Keratinocyte (primary cell): ENCODE measurements around the gene SORBS2. TPM values are rescaled to one million over a fixed set of nuclear protein-coding genes. Genes with fewer than 3 reads are reported as not detected.

ENCODE experiments used
- DNase-seq: peaks from one replicate; pipeline ENCODE4 v3.0.0-alpha.2; 2011; ENCODE audit warnings: low read depth, missing footprints, low spot score
- FAIRE-seq: peaks from 2 replicates; lab custom pipeline; 2011; peaks lifted over from hg19 to GRCh38; lab: Jason Lieb, UNC
- H2AFZ ChIP-seq: 2 replicates; pipeline ENCODE4 v1.6.0; 2012; ENCODE audit warnings: low read length, control low read depth, inconsistent platforms; ENCODE audit not compliant: control insufficient read depth
- H3K27ac ChIP-seq: 2 replicates; pipeline ENCODE4 v1.5.1; 2011; ENCODE audit warnings: low read length; ENCODE audit not compliant: control insufficient read depth, insufficient read depth
- H3K27me3 ChIP-seq: 3 replicates; pipeline ENCODE4 v1.6.0; 2011; ENCODE audit warnings: low read length; ENCODE audit not compliant: control insufficient read depth, insufficient read depth; ENCODE audit errors: extremely low read depth
- H3K36me3 ChIP-seq, 2 experiments: 2 replicates in 1 of 2; 3 replicates in 1 of 2; pipeline ENCODE4 v1.5.1; 2011; ENCODE audit warnings: low read length in 2 of 2, mild to moderate bottlenecking in 1 of 2; ENCODE audit not compliant: control insufficient read depth in 2 of 2, insufficient read depth in 2 of 2; ENCODE audit errors: extremely low read depth in 1 of 2
- H3K4me1 ChIP-seq: 3 replicates; pipeline ENCODE4 v1.5.1; 2011; ENCODE audit warnings: low read length; ENCODE audit not compliant: control insufficient read depth, insufficient read depth; ENCODE audit errors: extremely low read depth
- H3K4me2 ChIP-seq: 3 replicates; pipeline ENCODE4 v1.6.0; 2011; ENCODE audit warnings: low read depth, low read length; ENCODE audit not compliant: control insufficient read depth, insufficient read depth; ENCODE audit errors: extremely low read depth
- H3K4me3 ChIP-seq, 3 experiments: fragments of 200-600 bp in 1 of 3; sonication (generic) in 1 of 3; 2 replicates in 2 of 3; 3 replicates in 1 of 3; pipeline ENCODE4 v1.5.1; 2011 to 2016; ENCODE audit warnings: low read length in 3 of 3, mild to moderate bottlenecking in 3 of 3, control low read depth in 2 of 3, inconsistent platforms in 1 of 3, low read depth in 1 of 3, mixed read lengths in 1 of 3, mixed run types in 1 of 3, moderate library complexity in 1 of 3; ENCODE audit not compliant: control insufficient read depth in 2 of 3, insufficient read depth in 2 of 3; ENCODE audit errors: extremely low read depth in 1 of 3
- H3K79me2 ChIP-seq: 2 replicates; pipeline ENCODE4 v1.6.0; 2012; ENCODE audit warnings: low read length; ENCODE audit not compliant: control insufficient read depth, insufficient read depth
- H3K9ac ChIP-seq: 3 replicates; pipeline ENCODE4 v1.6.0; 2011; ENCODE audit warnings: low read length; ENCODE audit not compliant: control insufficient read depth, insufficient read depth; ENCODE audit errors: extremely low read depth
- H3K9me1 ChIP-seq: 3 replicates; pipeline ENCODE4 v1.6.0; 2011; ENCODE audit warnings: low read length; ENCODE audit not compliant: control insufficient read depth, insufficient read depth; ENCODE audit errors: extremely low read depth
- H3K9me3 ChIP-seq: 2 replicates; pipeline ENCODE4 v1.5.1; 2012; ENCODE audit warnings: low read depth, low read length; ENCODE audit not compliant: control insufficient read depth
- H4K20me1 ChIP-seq: 3 replicates; pipeline ENCODE4 v1.6.0; 2011; ENCODE audit warnings: low read length; ENCODE audit not compliant: control insufficient read depth, insufficient read depth; ENCODE audit errors: extremely low read depth
- EZH2 ChIP-seq: IDR thresholded peaks from one replicate; pipeline ENCODE4 v1.6.1; 2012; ENCODE audit warnings: inconsistent platforms, mild to moderate bottlenecking, low read length, moderate library complexity
- dilution Hi-C: fragments of 300-500 bp; cut with MboI; formaldehyde crosslinking; loops from one replicate; pipeline ENCODE4 v1.7.0; 2020; ENCODE audit warnings: low sequenced_read_pairs; ENCODE audit not compliant: extremely low pct_ligation_motif_present
- polyA plus RNA-seq, 5 experiments: library from polyadenylated mRNA; depleted of rRNA in 3 of 5; stranded (reverse) in 3 of 5; stranded (forward) in 1 of 5; unstranded in 1 of 5; fragments of >200 nt; gene quantifications; 1 replicate in 1 of 5; 2 replicates in 3 of 5; 3 replicates in 1 of 5; pipeline versions ENCODE4 v1.2.1 to v1.2.3, GENCODE V29; 2011 to 2012; ENCODE audit warnings: missing spikeins in 2 of 5, low read depth in 1 of 5, low replicate concordance in 1 of 5
- TF ChIP-seq, protein P1 (sequence below), 3 experiments: IDR thresholded peaks in 1 of 3; conservative IDR thresholded peaks in 1 of 3; optimal IDR thresholded peaks in 1 of 3; 2 replicates in 2 of 3; 3 replicates in 1 of 3; pipeline versions ENCODE3 to v1.5.1; 2011; ENCODE audit warnings: low read length in 3 of 3, mild to moderate bottlenecking in 3 of 3, moderate library complexity in 2 of 3, control low read depth in 1 of 3, inconsistent platforms in 1 of 3; ENCODE audit not compliant: insufficient read depth in 2 of 3; ENCODE audit errors: extremely low read depth in 1 of 3

SORBS2 gene
- polyA plus RNA-seq, 1 donor (not counting 4 experiments of a cell fraction or from before 2014, with no cell fraction given): 0.14 TPM

DNA sequence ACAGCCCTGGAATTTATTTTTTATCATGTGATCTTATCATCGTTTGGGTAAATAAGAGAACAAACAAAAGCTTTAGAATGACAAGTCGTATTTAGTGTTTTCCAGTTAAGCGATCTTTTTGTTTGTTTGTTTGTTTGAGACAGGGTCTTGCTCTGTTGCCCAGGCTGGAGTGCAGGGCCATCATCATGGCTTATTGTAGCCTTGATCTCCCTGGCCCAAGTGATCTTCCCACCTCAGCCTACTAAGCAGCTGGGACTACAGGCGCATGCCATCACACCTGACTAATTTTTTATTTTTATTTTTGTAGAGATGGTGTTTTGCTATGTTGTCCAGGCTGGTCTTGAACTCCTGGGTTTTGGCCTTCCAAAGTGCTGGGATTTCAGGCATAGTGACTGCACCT is 219.6 kb downstream of the SORBS2 start:
- no peak overlapping the region for H3K9ac ChIP-seq
- H3K9me1 ChIP-seq: no peaks in the 10 kb centered on the region
- H2AFZ ChIP-seq: no peak overlapping the region
- no peak overlapping the region for H3K4me3 ChIP-seq
- no peaks in the 10 kb centered on the region for H3K9me3 ChIP-seq
- dilution Hi-C loops: no loop called here
- no peaks in the 10 kb centered on the region for H4K20me1 ChIP-seq
- H3K79me2 ChIP-seq: no peaks in the 10 kb centered on the region
- no peak overlapping the region for H3K4me2 ChIP-seq
- H3K27ac ChIP-seq: no peak overlapping the region
- FAIRE-seq: no peak
- H3K4me1 ChIP-seq: peaks cover 3% of the 10 kb centered on the region
- H3K27me3 ChIP-seq: peaks cover 8% of the 10 kb centered on the region
- no peaks in the 10 kb centered on the region for H3K36me3 ChIP-seq
- DNase-seq: no peak
- TF ChIP-seq, protein P1, sequence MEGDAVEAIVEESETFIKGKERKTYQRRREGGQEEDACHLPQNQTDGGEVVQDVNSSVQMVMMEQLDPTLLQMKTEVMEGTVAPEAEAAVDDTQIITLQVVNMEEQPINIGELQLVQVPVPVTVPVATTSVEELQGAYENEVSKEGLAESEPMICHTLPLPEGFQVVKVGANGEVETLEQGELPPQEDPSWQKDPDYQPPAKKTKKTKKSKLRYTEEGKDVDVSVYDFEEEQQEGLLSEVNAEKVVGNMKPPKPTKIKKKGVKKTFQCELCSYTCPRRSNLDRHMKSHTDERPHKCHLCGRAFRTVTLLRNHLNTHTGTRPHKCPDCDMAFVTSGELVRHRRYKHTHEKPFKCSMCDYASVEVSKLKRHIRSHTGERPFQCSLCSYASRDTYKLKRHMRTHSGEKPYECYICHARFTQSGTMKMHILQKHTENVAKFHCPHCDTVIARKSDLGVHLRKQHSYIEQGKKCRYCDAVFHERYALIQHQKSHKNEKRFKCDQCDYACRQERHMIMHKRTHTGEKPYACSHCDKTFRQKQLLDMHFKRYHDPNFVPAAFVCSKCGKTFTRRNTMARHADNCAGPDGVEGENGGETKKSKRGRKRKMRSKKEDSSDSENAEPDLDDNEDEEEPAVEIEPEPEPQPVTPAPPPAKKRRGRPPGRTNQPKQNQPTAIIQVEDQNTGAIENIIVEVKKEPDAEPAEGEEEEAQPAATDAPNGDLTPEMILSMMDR (optimal IDR thresholded peaks at IDR 0.05 in 1 of 3, IDR thresholded peaks at IDR 0.05 in 1 of 3, conservative IDR thresholded peaks at IDR 0.05 in 1 of 3; ENCODE audit: extremely low read depth in 1 of 3, insufficient read depth in 2 of 3, low read length in 3 of 3): no peak
- no peak for TF ChIP-seq EZH2

DNA sequence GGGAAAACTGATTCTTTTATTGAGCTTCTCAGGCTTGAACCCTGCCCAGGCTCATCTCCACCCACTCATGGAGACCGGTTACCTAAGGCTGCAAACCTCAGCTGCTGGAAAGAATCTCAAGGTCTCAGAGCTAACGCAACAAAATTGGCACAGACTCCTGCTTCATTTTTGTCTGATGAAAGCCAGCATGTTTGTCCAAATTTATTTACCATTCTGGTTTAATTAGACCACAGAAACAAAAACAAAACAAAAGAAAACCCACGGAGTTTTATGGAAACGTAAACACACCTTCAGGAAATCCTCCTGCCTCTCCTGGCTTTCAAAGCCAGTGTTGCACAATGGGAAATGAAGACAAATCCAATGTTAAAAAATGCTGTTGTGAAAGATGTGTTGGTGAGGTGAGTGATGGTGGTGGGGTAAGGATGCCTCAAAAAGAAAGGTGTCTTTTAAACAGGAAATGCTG is 220.3 kb downstream of the SORBS2 start:
- Histone ChIP-seq H3K9me1 (no peaks in the 10 kb centered on the region), H3K9ac (no peak overlapping the region), H2AFZ (no peak overlapping the region), H3K79me2 (no peaks in the 10 kb centered on the region), H3K4me3 (no peak overlapping the region), H3K4me1 (peaks cover 6% of the 10 kb centered on the region), H3K27ac (no peak overlapping the region), H3K9me3 (no peaks in the 10 kb centered on the region), H3K4me2 (no peak overlapping the region), H3K36me3 (no peaks in the 10 kb centered on the region), H3K27me3 (peaks cover 14% of the 10 kb centered on the region), H4K20me1 (no peaks in the 10 kb centered on the region)
- dilution Hi-C loops: no loop called here
- FAIRE-seq (no peak), DNase-seq (no peak)
- TF ChIP-seq EZH2: no peak
- TF ChIP-seq, protein P1 (optimal IDR thresholded peaks at IDR 0.05 in 1 of 3, IDR thresholded peaks at IDR 0.05 in 1 of 3, conservative IDR thresholded peaks at IDR 0.05 in 1 of 3; ENCODE audit: extremely low read depth in 1 of 3, insufficient read depth in 2 of 3, low read length in 3 of 3): no peak
